Measurements from ENCODE around the gene ARGLU1. TPM values are rescaled to one million over a fixed set of nuclear protein-coding genes. Genes with fewer than 3 reads are reported as not detected.
A peak's percentile ranks its signal among the peaks of the same experiment; 100 is the strongest.

The ARGLU1 gene
- total and polyA plus RNA-seq, 2 experiments from 2014 or later = 108 to 166 TPM

DNA sequence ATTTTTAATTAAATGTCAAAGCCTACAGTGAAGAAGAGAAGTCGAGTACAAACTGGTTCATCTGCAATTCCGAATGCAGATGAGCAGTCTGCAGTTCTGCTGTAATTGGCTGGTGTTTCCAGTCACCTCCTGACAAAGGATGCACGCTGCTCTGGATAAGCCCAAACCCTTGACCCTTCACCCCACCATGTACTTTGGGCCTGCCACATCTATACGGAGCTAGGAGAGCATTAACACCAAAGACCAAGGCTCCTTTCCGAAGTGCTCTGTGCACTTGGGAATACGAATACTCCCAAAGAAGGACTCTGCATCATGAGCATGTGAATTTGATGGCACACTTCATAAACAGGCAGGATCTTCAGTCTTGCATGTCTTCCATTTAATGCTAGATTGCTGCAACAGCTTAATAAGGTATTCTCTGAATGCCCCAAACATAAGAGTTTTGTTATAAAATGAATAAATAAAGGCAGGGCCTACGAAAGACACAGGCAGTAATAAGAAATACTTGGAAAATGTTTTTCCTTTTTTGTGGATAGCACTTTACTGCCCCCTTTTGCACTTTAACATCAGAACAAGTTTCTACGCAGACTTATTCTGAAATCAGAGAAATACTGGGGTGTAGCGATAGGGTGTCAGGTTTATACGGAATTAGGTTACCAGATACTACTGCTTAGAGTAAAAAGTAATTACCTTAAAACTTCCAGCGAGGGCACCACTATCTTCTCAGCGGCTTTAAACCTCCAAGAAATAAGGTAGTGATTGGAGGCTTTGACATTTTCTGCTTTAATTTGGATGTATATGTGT lies 47.5 kb downstream of the ARGLU1 start:
- TF ChIP-seq NANOG (IDR thresholded peaks at IDR 0.05; ENCODE audit: borderline replicate concordance) = no peak
- TF ChIP-seq, protein P1, sequence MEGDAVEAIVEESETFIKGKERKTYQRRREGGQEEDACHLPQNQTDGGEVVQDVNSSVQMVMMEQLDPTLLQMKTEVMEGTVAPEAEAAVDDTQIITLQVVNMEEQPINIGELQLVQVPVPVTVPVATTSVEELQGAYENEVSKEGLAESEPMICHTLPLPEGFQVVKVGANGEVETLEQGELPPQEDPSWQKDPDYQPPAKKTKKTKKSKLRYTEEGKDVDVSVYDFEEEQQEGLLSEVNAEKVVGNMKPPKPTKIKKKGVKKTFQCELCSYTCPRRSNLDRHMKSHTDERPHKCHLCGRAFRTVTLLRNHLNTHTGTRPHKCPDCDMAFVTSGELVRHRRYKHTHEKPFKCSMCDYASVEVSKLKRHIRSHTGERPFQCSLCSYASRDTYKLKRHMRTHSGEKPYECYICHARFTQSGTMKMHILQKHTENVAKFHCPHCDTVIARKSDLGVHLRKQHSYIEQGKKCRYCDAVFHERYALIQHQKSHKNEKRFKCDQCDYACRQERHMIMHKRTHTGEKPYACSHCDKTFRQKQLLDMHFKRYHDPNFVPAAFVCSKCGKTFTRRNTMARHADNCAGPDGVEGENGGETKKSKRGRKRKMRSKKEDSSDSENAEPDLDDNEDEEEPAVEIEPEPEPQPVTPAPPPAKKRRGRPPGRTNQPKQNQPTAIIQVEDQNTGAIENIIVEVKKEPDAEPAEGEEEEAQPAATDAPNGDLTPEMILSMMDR (conservative IDR thresholded peaks at IDR 0.05; ENCODE audit: low read depth in 2 of 2) = peak; percentile 46 to 49
- peaks cover 58% of the 10 kb centered on the region for H3K4me1 ChIP-seq (ENCODE audit: insufficient read depth)
- peaks cover 11% of the 10 kb centered on the region; the same call in 1 of the 2 replicates for H4K20me1 ChIP-seq (replicated peaks; ENCODE audit: insufficient read depth)
- Mint-ChIP-seq H3K27me3 (ENCODE audit: insufficient read depth, low read depth, poor library complexity) (no peaks in the 10 kb centered on the region), H3K4me1 (peaks cover 65% of the 10 kb centered on the region), H3K36me3 (ENCODE audit: low read depth) (no peaks in the 10 kb centered on the region), H3K9me3 (no peaks in the 10 kb centered on the region), H3K27ac (peak overlapping the region; percentile 84), H3K4me3 (peak overlapping the region; percentile 41; the same call in 2 of the 3 replicates)
- DNase-seq (ENCODE audit: low spot score) = peak; percentile 43
- no peak overlapping the region; the same call in 1 of the 2 replicates for H3K27ac ChIP-seq (ENCODE audit: low read depth)
- peak overlapping the region; percentile 71 for H3K4me2 ChIP-seq
- no peaks in the 10 kb centered on the region for H3F3A ChIP-seq (replicated peaks; ENCODE audit: low read depth)
- H3K79me2 ChIP-seq (replicated peaks; ENCODE audit: insufficient read depth) = peaks cover 96% of the 10 kb centered on the region
- no peaks in the 10 kb centered on the region for H3K36me3 ChIP-seq (ENCODE audit: insufficient read depth)
- no peak overlapping the region for H2AFZ ChIP-seq
- no peaks in the 10 kb centered on the region for H3K27me3 ChIP-seq (ENCODE audit: insufficient read depth)
- H3K9me2 ChIP-seq (ENCODE audit: insufficient read depth) = no peaks in the 10 kb centered on the region
- H3K4me3 ChIP-seq = no peak overlapping the region
- peak; percentile 74 for ATAC-seq

DNA sequence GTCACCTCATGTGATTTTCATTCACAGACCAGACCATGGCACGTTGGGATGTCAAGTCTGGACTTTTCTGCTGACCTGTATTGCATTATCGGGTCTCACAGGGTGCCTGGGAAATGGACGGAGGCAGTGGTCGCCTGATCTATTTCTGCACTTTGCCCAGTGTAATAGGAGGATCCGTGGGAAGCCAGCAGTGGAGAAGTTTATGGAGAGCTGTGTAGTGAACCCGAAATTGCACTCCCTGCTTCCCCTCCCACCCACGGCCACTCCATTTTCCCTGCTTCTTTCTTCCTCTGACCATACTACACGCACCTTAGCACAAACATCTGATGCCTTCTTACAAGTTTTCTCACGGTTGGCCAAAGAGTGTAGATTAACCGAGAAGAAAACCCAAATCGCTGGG lies 49.4 kb downstream of the ARGLU1 start:
- no peaks in the 10 kb centered on the region for H3K36me3 Mint-ChIP-seq (ENCODE audit: low read depth)
- no peak overlapping the region for H3K4me2 ChIP-seq
- TF ChIP-seq NANOG (IDR thresholded peaks at IDR 0.05; ENCODE audit: borderline replicate concordance) = no peak
- no peak for TF ChIP-seq STAT1 (IDR thresholded peaks at IDR 0.05; ENCODE audit: unreplicated experiment)
- no peak for TF ChIP-seq EZH2 (IDR thresholded peaks at IDR 0.05; ENCODE audit: low read depth, unreplicated experiment)
- TF ChIP-seq EZH2phosphoT487 (IDR thresholded peaks at IDR 0.05; ENCODE audit: unreplicated experiment) = no peak
- TF ChIP-seq ZNF114 (CRISPR knock-in tag; IDR thresholded peaks at IDR 0.05) = no peak
- no peak overlapping the region for H3K4me3 ChIP-seq
- DNase-seq (ENCODE audit: low spot score) (no peak), ATAC-seq (no peak)
- 0 out of 2 replicates have a peak, but pooled peaks cover 11% of the 10 kb centered on the region for H4K20me1 ChIP-seq (replicated peaks; ENCODE audit: insufficient read depth)
- H3K79me2 ChIP-seq (replicated peaks; ENCODE audit: insufficient read depth) = peaks cover 94% of the 10 kb centered on the region
- no peaks in the 10 kb centered on the region for H3K9me3 Mint-ChIP-seq
- H3K27me3 Mint-ChIP-seq (ENCODE audit: insufficient read depth, low read depth, poor library complexity) = no peaks in the 10 kb centered on the region
- no peaks in the 10 kb centered on the region for H3K27me3 ChIP-seq (ENCODE audit: insufficient read depth)
- no peak overlapping the region for H3K4me3 Mint-ChIP-seq
- H3K9me2 ChIP-seq (ENCODE audit: insufficient read depth) = no peaks in the 10 kb centered on the region
- peak overlapping the region; percentile 17; the same call in 1 of the 2 replicates for H3K27ac Mint-ChIP-seq
- no peak overlapping the region for H2AFZ ChIP-seq
- no peaks in the 10 kb centered on the region for H3F3A ChIP-seq (replicated peaks; ENCODE audit: low read depth)
- H3K36me3 ChIP-seq (ENCODE audit: insufficient read depth) = no peaks in the 10 kb centered on the region
- no peak overlapping the region for H3K27ac ChIP-seq (ENCODE audit: low read depth)
- H3K4me1 Mint-ChIP-seq = peaks cover 68% of the 10 kb centered on the region
- peaks cover 68% of the 10 kb centered on the region for H3K4me1 ChIP-seq (ENCODE audit: insufficient read depth)

Measured in GM23338 (cell line).